Bronchial epithelial cell (primary cell): ENCODE results near the gene ARHGAP35. TPM values are rescaled to one million over a fixed set of nuclear protein-coding genes. Genes with fewer than 3 reads are reported as not detected.
"Not testable (repeated sequence)": the region's sequence is repeated elsewhere in the genome, so short reads cannot be mapped to it uniquely, and the experiment has no call there.

Experiments used
- DNase-seq: peaks from one replicate; pipeline ENCODE4 v3.0.0-alpha.2; 2010; ENCODE audit warnings: low read depth
- FAIRE-seq: peaks from 2 replicates; lab custom pipeline; 2011; peaks lifted over from hg19 to GRCh38; lab: Jason Lieb, UNC
- H3K27me3 ChIP-seq: 2 replicates; pipeline ENCODE4 v1.5.1; 2011; ENCODE audit warnings: low read length; ENCODE audit not compliant: control insufficient read depth, insufficient read depth
- H3K36me3 ChIP-seq: 2 replicates; pipeline ENCODE4 v1.5.1; 2011; ENCODE audit warnings: low read length; ENCODE audit not compliant: control insufficient read depth, insufficient read depth
- H3K4me3 ChIP-seq: 2 replicates; pipeline ENCODE4 v1.5.1; 2011; ENCODE audit warnings: mild to moderate bottlenecking, low read depth, low read length, control low read depth
- total RNA-seq: library from RNA; depleted of rRNA; stranded (reverse); fragments of >200 nt; gene quantifications from 2 replicates; pipeline ENCODE4 v1.2.1, GENCODE V29; 2014
- TF ChIP-seq, protein P1 (sequence below): IDR thresholded peaks from 2 replicates; pipeline ENCODE4 v1.5.1; 2011; ENCODE audit warnings: mild to moderate bottlenecking, moderate library complexity, low read length, control low read depth, inconsistent platforms; ENCODE audit not compliant: insufficient read depth, severe bottlenecking

ARHGAP35 gene
- total RNA-seq, 1 donor from 2014 or later: 24.0 TPM

DNA sequence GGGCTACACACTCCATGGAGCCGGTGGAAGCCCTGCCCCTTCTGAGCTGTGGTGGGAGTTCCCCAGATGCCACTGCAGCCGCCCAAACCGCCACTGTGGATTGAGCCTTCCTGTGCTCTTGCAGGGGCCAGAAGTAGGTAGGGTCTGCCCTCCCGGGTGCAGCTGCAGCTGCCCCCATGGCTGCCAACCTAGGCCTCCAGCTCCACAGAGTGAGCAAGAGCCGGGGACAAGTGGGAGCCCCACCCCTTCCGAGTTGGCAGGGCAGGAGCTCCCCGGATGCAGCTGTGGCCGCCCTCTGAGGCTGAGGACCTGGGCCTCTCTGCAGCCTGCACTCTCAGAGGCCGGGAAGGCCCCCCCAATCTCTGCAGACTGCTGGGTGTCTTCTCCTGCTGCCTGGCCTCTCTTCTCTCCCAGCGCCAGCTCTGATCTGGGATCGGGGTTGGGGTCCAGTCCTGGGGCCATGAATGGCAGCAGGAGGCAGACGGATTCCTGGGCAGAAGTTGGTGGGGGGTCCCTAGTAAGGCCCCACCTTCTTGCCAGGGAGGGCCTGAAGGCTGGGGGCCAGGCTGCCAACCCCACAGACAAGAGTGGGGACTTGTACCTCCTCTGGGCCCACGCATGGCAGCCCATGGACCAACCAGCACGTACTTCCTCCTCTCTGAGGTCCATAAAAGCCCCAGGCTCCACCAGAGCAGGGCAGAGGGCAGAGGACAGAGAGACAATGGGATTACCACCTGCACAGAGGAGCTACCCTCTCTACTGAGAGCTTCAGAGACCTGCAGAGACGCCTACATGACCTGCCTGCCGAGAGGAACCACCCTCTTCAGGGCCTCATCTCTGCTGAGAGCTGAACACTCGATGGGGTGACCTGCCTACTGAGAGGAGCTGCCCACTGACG lies 39.0 kb upstream of the ARHGAP35 start:
- H3K4me3 ChIP-seq: no peak overlapping the region
- no peaks in the 10 kb centered on the region for H3K36me3 ChIP-seq
- no peaks in the 10 kb centered on the region for H3K27me3 ChIP-seq
- TF ChIP-seq, protein P1, sequence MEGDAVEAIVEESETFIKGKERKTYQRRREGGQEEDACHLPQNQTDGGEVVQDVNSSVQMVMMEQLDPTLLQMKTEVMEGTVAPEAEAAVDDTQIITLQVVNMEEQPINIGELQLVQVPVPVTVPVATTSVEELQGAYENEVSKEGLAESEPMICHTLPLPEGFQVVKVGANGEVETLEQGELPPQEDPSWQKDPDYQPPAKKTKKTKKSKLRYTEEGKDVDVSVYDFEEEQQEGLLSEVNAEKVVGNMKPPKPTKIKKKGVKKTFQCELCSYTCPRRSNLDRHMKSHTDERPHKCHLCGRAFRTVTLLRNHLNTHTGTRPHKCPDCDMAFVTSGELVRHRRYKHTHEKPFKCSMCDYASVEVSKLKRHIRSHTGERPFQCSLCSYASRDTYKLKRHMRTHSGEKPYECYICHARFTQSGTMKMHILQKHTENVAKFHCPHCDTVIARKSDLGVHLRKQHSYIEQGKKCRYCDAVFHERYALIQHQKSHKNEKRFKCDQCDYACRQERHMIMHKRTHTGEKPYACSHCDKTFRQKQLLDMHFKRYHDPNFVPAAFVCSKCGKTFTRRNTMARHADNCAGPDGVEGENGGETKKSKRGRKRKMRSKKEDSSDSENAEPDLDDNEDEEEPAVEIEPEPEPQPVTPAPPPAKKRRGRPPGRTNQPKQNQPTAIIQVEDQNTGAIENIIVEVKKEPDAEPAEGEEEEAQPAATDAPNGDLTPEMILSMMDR: no peak
- no peak for DNase-seq
- no peak for FAIRE-seq

DNA sequence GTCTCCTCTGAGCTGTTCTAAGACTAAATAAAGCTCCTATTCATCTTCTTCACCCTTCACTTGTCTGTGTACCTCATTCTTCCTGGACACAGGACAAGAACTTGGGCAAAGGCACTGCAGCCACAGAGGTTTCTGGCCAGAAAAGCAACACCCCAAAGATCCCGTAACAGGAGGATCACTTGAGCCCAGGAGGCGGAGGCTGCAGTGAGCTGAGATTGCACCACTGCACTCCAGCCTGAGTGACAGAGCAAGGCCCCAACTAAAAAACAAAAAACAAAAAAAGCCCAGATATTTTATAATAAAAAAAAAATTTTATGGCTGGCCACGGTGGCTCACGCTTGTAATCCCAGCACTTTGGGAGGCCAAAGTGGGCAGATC lies 38.4 kb upstream of the ARHGAP35 start:
- DNase-seq, H3K36me3 ChIP-seq, FAIRE-seq, H3K4me3 ChIP-seq, H3K27me3 ChIP-seq: not testable (repeated sequence)

DNA sequence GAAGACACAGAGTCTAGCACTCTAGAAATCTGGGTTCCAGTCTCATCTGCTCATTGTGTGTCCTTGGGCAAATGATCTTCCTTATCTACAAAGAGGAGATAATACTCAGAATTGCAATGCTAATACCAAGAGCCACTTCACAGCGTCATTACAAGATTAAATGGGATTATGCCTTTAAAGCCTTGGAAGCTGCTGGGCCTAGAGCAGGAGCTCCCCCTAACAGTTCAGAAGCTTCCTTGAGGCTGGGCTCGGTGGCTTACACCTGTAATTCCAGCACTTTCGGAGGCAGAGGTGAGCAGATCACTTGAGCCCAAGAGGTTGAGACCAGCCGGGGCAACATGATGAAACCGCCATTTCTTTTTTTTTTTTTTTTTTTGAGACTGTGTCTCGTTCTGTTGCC lies 37.7 kb upstream of the ARHGAP35 start:
- no peaks in the 10 kb centered on the region for H3K36me3 ChIP-seq
- no peak for FAIRE-seq
- no peaks in the 10 kb centered on the region for H3K27me3 ChIP-seq
- TF ChIP-seq, protein P1: no peak
- DNase-seq: no peak
- no peak overlapping the region for H3K4me3 ChIP-seq

DNA sequence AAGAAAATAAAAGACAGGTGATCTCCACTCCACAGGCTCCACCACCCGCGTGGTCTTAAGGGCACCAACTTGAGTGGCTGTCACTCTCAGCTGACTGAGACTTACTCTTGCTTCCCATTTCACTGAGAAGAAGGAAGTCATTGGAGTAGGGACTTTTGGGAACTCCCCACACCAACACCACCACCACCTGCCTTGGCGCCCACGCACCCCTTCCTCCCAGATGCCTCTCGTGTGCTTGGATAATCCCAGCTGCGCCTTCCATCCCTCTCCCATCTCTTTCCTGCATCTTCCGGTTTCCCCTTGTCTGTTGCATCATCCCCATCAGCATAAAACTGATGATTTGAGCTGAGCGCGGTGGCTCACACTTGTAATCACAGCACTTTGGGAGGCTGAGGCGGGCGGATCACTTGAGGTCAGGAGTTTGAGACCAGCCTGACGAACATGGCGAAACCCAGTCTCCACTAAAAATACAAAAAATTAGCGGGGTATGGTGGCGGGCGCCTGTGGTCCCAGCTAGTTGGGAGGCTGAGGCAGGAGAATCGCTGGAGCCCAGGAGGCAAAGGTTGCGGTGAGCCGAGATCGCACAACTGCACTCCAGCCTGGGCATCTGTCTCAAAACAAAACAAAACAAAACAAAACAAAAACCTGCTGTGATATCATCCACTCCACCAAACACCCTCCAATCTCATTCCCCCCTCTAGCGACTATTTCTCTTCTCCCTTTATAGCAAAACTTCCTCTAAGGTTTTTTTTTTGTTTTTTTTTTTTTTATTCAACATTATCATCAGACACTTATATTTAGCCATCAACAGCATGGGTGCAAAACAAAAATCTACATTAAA lies 35.7 kb upstream of the ARHGAP35 start:
- Histone ChIP-seq H3K27me3 (no peaks in the 10 kb centered on the region), H3K36me3 (no peaks in the 10 kb centered on the region), H3K4me3 (no peak overlapping the region)
- TF ChIP-seq, protein P1: no peak
- no peak for FAIRE-seq
- no peak for DNase-seq

DNA sequence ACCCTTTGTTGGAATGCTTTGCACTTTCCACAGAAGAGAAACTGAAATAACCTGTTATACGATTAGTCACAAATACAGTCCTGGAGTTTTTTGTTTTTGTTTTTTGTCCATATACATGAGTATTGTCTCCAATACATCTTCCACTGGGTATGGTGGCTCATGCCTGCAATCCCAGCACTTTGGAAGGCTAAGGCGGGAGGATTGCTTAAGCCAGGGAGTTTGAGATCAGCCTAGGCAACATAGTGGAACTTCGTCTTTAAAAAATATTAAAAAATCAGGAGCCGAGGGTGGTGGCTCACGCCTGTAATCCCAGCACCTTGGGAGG lies 35.1 kb upstream of the ARHGAP35 start:
- FAIRE-seq (no peak), DNase-seq (peak; percentile 60)
- H3K4me3 ChIP-seq: no peak overlapping the region
- H3K36me3 ChIP-seq: no peaks in the 10 kb centered on the region
- TF ChIP-seq, protein P1: no peak
- H3K27me3 ChIP-seq: no peaks in the 10 kb centered on the region

DNA sequence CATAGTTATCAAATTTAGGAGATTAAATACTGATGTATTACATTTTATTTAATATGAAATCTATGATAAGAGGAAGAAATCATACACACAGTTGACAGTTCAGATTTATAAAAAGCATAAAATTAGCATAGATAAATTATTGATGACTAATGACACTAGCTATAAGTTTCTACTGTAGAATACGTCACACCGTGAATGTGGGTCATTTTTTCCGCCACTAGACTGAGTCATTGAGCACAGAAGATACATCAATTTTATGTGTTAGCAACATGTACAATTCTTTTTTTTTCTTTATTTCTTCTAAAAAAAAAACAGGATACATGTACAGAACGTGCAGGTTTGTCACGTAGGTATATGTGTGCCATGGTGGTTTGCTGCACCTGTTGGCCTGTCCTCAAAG lies 32.3 kb upstream of the ARHGAP35 start:
- no peak for DNase-seq
- FAIRE-seq: no peak
- Histone ChIP-seq H3K27me3 (no peaks in the 10 kb centered on the region), H3K36me3 (no peaks in the 10 kb centered on the region), H3K4me3 (no peak overlapping the region)
- TF ChIP-seq, protein P1: no peak
